ENCODE measurements around the gene ATP13A3. TPM values are rescaled to one million over a fixed set of nuclear protein-coding genes. Genes with fewer than 3 reads are reported as not detected.

ATP13A3 gene
- total and polyA plus RNA-seq, 9 of the 15 experiments (the other 6 are each of a cell fraction or from before 2014, with no cell fraction given): 16.6 to 135 (median 86.6) TPM

- H3K9ac ChIP-seq (ENCODE audit: insufficient read depth in 1 of 2, low read depth in 2 of 2, low read length in 2 of 2): no peak overlapping the region
- no peak overlapping the region for H3K4me3 ChIP-seq
- no peak for TF ChIP-seq POLR2AphosphoS5 (IDR thresholded peaks at IDR 0.05; ENCODE audit: control insufficient read depth, insufficient read depth, low read depth, low read length)
- no peak for TF ChIP-seq TCFL5 (CRISPR knock-in tag; conservative IDR thresholded peaks at IDR 0.05)
- TF ChIP-seq ZNF512 (tag; IDR thresholded peaks at IDR 0.05): peak; percentile 55; the same call in 1 of the 2 replicates
- TF ChIP-seq RCOR1 (IDR thresholded peaks at IDR 0.05; ENCODE audit: borderline replicate concordance in 1 of 2, low read depth in 2 of 2, low read length in 2 of 2): no peak
- no peak for TF ChIP-seq KHSRP (IDR thresholded peaks at IDR 0.05)
- H3K27me3 ChIP-seq (ENCODE audit: control insufficient read depth in 2 of 2, insufficient read depth in 2 of 2, low read length in 2 of 2): no peaks in the 10 kb centered on the region
- intact Hi-C loops (cut with micrococcal nuclease): no loop called here
- DNase-seq (ENCODE audit: extremely low read depth in 1 of 4, low spot score in 3 of 4) (no peak), FAIRE-seq (no peak), ATAC-seq (no peak)
- no TSS peak for BruUV-seq (replicated peaks)
- ChIA-PET POLR2A (interaction anchor here (0.7 kb wide), 1 partner anchor 60 kb away, joined by 3 read pairs; no protein-coding TSS in a partner anchor), CTCF (ENCODE audit: low intra/inter-chr PET ratio) (no interaction called here)
- H3K9me3 ChIP-seq (replicated peaks; ENCODE audit: control insufficient read depth, insufficient read depth, low read depth, low read length): no peaks in the 10 kb centered on the region
- H3K4me1 ChIP-seq (replicated peaks in 1 of 2; ENCODE audit: control insufficient read depth in 2 of 2, insufficient read depth in 2 of 2, low read length in 2 of 2): no peaks in the 10 kb centered on the region; a peak in 1 of 5 replicates
- H3K79me2 ChIP-seq (ENCODE audit: control insufficient read depth, insufficient read depth, low read length): no peaks in the 10 kb centered on the region
- H3K4me2 ChIP-seq (ENCODE audit: insufficient read depth, low read length): no peak overlapping the region
- WGBS (ENCODE audit: insufficient coverage, low coverage, missing lambda C conversion rate): no CpG with 5 or more reads among the region's 2 CpGs
- H2AFZ ChIP-seq (ENCODE audit: low read depth, low read length): no peak overlapping the region
- no peaks in the 10 kb centered on the region for H4K20me1 ChIP-seq (replicated peaks; ENCODE audit: control insufficient read depth, insufficient read depth, low read length)
- in situ Hi-C loops (cut with MboI): no loop called here
- no peaks in the 10 kb centered on the region for H3K9me1 ChIP-seq (ENCODE audit: control insufficient read depth, insufficient read depth, low read length)
- no peaks in the 10 kb centered on the region for H3K36me3 ChIP-seq (ENCODE audit: control insufficient read depth, insufficient read depth, low read length)
- no peak overlapping the region for H3K27ac ChIP-seq (ENCODE audit: extremely low read depth, low read depth, low read length)
These were observed 40.9 kb upstream of the ATP13A3 start for GRCh38 chr3:194527726-194528125.
